Heart left ventricle (tissue), 16 donors: ENCODE measurements around the gene MT2A. TPM values are rescaled to one million over a fixed set of nuclear protein-coding genes. Genes with fewer than 3 reads are reported as not detected.

ENCODE experiments used
- ATAC-seq, 4 donors: fragments of 200-7000 bp; cut with Tn5 transposase; one replicate each; pipeline ENCODE4 v1.9.1; 2020 to 2022; ENCODE audit warnings: moderate library complexity in 4 of 4, mild to moderate bottlenecking in 3 of 4, moderate number of reproducible peaks in 1 of 4
- DNase-seq, 5 donors: peaks; one replicate each; pipeline ENCODE4 v3.0.0-alpha.2; 2020
- H3K27ac ChIP-seq, 12 donors: fragments of 200-600 bp; sonication (generic) in 4 of 12; one replicate each; pipeline versions ENCODE4 v1.5.0 to v1.8.0; 2016 to 2022; ENCODE audit warnings: mild to moderate bottlenecking in 2 of 12
- H3K27me3 ChIP-seq, 9 donors: fragments of 200-600 bp; sonication (generic) in 2 of 9; one replicate each; pipeline versions ENCODE4 v1.5.1 to v1.8.0; 2016 to 2022; ENCODE audit warnings: mild to moderate bottlenecking in 3 of 9
- H3K36me3 ChIP-seq, 9 donors: fragments of 200-600 bp; sonication (generic) in 2 of 9; one replicate each; pipeline versions ENCODE4 v1.5.0 to v1.8.0; 2018 to 2022; ENCODE audit warnings: mild to moderate bottlenecking in 2 of 9
- H3K4me1 ChIP-seq, 12 donors: fragments of 200-600 bp; sonication (generic) in 4 of 12; one replicate each; pipeline versions ENCODE4 v1.5.0 to v1.8.0; 2016 to 2022; ENCODE audit warnings: mild to moderate bottlenecking in 3 of 12
- H3K4me3 ChIP-seq, 12 donors: fragments of 200-600 bp; sonication (generic) in 4 of 12; one replicate each; pipeline versions ENCODE4 v1.5.0 to v1.8.0; 2017 to 2022; ENCODE audit warnings: mild to moderate bottlenecking in 9 of 12, moderate library complexity in 4 of 12
- H3K9me3 ChIP-seq, 12 donors: fragments of 200-600 bp; sonication (generic) in 4 of 12; one replicate each; pipeline versions ENCODE4 v1.5.0 to v1.8.0; 2016 to 2022; ENCODE audit warnings: mild to moderate bottlenecking in 1 of 12
- POLR2A ChIP-seq, 2 donors: fragments of 450-650 bp; IDR thresholded peaks; one replicate each; pipeline ENCODE4 v1.6.1; 2017; ENCODE audit warnings: antibody characterized with exemption in 2 of 2, mild to moderate bottlenecking in 2 of 2, moderate library complexity in 2 of 2
- WGBS, 4 donors: extraction: QIAGEN DNeasy Blood & Tissue Kit in 2 of 4; methylation state at CpG; one replicate each; pipeline versions ENCODE4 v1.1.5 to v1.1.7; 2013 to 2018; 5-methylcytosine and 5-hydroxymethylcytosine counted together
- intact Hi-C, 10 donors: fragments of 100-400 bp; cut with DNase I; formaldehyde crosslinking; loops; one replicate each; pipeline versions ENCODE4 v1.11.1 to v1.14.2; 2022
- polyA plus RNA-seq, 2 donors: library from polyadenylated mRNA; stranded (reverse); fragments of 200-250 nt; gene quantifications; one replicate each; pipeline ENCODE4 v1.2.3, GENCODE V29; 2013
- total RNA-seq, 9 donors: library from RNA; depleted of rRNA in 2 of 9; stranded (reverse); fragments of >200 nt in 2 of 9; fragmentation: NEBNext Ultra II Directional in 3 of 9; extraction: Animal tissue kit (Norgen Biotek cat#: 25700) in 3 of 9; gene quantifications; one replicate each; pipeline versions ENCODE4 v1.1.0 to v1.2.4, GENCODE V29; 2016 to 2023
- TF ChIP-seq, protein P1 (sequence below), 12 donors: fragments of 200-600 bp; sonication (generic) in 4 of 12; IDR thresholded peaks; one replicate each; pipeline versions ENCODE4 v1.5.0 to v1.8.0; 2018 to 2022; ENCODE audit warnings: antibody characterized with exemption in 12 of 12, mild to moderate bottlenecking in 5 of 12
- donor health status: ischemic (EF 13 %, LVEDD 7.1; RV severe dilation, severe dysfunction).
- donor health status: healthy with polysubstance abuse.
- donor health status: DM: no; HTN: yes; CAD: no.
- donor health status: DM: no; HTN: no; CAD: no.
- donor health status: ischemic (EF 25% LVEDD 6.9; RV normal size, moderate dysfunction).
- donor health status: ischemic (EF 25% LVEDD 5.7; RV mildly dilated, moderate dysfunction).
- donor health status: healthy.
- donor health status: DM: yes; HTN: yes; CAD: no.
- donor health status: ischemic (EF 35%, LVEDD 5.7; RV mildly dilated, moderate dysfunction).
- donor health status: nonischemic (EF 11% LVEDD 7.7; RV severe dilation, severe dysfunction).
- donor health status: DM: yes; HTN: yes; CAD: no.
- donor health status: PGD.
- donor health status: ischemic (EF 29% LVEDD 5.4; RV normal size, mild dysfunction).
- donor health status: nonischemic (EF 23%, LVEDD 6.1; RV moderate dilation, normal function).

The MT2A gene
- total and polyA plus RNA-seq, 11 donors, result 44.3 to 318 (median 125) TPM

DNA sequence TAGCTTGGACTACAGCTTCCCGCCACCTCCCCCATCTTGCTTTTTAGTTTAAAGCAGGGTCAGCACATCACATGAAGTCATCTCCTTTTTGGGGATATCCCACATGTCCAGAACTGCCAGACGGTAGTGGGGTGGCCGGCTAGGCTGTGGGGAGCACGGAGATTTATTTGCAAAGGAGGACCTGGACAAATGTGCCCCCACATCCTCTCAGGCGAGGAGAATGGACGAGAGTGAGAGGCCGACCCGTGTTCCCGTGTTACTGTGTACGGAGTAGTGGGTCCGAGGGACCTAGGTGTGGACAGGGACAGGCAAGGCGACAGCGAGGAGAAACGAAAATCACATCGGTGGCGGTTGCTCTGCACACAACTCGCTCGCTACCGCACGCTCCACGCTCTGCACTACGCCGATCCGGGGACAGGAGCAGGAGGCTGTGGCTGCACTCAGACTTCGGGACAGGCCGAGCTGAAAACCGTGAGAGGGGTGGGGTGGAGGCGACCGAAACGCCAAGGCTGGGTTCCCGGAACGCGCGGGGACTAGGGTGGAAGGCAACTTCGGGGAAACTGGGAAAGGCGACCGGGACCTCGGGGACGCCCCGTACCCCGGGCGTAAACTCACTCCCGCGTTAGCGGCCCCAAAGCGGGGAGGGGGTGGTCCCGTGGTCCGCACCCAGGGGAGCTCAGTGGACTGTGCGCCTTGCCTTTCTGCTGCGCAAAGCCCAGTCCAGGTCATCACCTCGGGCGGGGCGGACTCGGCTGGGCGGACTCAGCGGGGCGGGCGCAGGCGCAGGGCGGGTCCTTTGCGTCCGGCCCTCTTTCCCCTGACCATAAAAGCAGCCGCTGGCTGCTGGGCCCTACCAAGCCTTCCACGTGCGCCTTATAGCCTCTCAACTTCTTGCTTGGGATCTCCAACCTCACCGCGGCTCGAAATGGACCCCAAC lies 29.7 kb downstream of the MT2A start, which contains the start of gene MT1A:
Gene MT1A (plus strand): TSS at position 853 of the 937 bp plus-strand sequence. CDS start 73 bp downstream, at position 926.
- 5 to 10% (median 6%) methylated on average over 50 to 68 of the region's 68 CpGs for WGBS, 4 donors
- TF ChIP-seq POLR2A (IDR thresholded peaks at IDR 0.05), result peak in 1 of 2 donors; percentile 74
- TF ChIP-seq, protein P1, sequence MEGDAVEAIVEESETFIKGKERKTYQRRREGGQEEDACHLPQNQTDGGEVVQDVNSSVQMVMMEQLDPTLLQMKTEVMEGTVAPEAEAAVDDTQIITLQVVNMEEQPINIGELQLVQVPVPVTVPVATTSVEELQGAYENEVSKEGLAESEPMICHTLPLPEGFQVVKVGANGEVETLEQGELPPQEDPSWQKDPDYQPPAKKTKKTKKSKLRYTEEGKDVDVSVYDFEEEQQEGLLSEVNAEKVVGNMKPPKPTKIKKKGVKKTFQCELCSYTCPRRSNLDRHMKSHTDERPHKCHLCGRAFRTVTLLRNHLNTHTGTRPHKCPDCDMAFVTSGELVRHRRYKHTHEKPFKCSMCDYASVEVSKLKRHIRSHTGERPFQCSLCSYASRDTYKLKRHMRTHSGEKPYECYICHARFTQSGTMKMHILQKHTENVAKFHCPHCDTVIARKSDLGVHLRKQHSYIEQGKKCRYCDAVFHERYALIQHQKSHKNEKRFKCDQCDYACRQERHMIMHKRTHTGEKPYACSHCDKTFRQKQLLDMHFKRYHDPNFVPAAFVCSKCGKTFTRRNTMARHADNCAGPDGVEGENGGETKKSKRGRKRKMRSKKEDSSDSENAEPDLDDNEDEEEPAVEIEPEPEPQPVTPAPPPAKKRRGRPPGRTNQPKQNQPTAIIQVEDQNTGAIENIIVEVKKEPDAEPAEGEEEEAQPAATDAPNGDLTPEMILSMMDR (IDR thresholded peaks at IDR 0.05), result no peak
- Histone ChIP-seq H3K4me3 (peak within 1 kb of the TSS; percentile 22 to 67 (median 58)), H3K4me1 (peaks cover 0 to 34% (median 14%) of the 10 kb centered on the region in 12 donors), H3K27ac (peak within 1 kb of the TSS; percentile 17 to 83 (median 57)), H3K9me3 (no peaks in the 10 kb centered on the region), H3K36me3 (no peaks in the 10 kb centered on the region), H3K27me3 (peaks cover 0 to 83% (median 31%) of the 10 kb centered on the region in 9 donors)
- intact Hi-C loops, result loop anchor here in 2 of 10 donors (2.0 to 5.0 kb wide), 2 partner anchors 29 to 44 kb away; partner anchors contain the start of genes MT1X (in 1 of the 2) and MT2A (in 1 of the 2)
- ATAC-seq, result peak; percentile 86 to 93 (median 91)
- DNase-seq, result peak; percentile 78 to 90 (median 88)

DNA sequence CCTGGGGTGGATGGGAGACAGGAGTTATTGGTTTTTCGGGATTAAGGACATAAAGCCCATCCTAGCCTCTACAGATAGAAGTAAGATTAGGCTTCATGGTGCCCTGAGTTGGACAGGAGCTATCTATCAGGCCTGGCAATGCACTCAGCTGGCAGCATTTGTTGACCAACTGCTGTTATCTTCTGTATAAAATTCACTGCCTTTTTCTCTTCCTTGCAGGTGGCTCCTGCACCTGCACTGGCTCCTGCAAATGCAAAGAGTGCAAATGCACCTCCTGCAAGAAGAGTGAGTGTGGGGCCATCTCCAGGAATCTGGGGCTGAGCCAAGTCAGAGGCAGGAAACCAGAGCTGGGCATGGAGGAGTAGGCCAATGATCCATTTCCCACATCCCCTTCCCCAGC lies 30.7 kb downstream of the MT2A start:
- H3K9me3 ChIP-seq, result no peaks in the 10 kb centered on the region
- DNase-seq (no peak), ATAC-seq (no peak)
- H3K4me1 ChIP-seq, result peaks cover 4 to 37% (median 19%) of the 10 kb centered on the region in 12 donors
- H3K4me3 ChIP-seq, result peak overlapping the region in 1 of 12 donors; percentile 64
- peaks cover 0 to 86% (median 36%) of the 10 kb centered on the region in 9 donors for H3K27me3 ChIP-seq
- intact Hi-C loops, result loop anchor here in 2 of 10 donors (2.0 to 5.0 kb wide), 2 partner anchors 30 to 43 kb away; partner anchors contain the start of genes MT1X (in 1 of the 2) and MT2A (in 1 of the 2)
- 38 to 68% (median 65%) methylated on average over 1 of the region's 1 CpG for WGBS, 4 donors
- TF ChIP-seq, protein P1 (IDR thresholded peaks at IDR 0.05), result no peak
- TF ChIP-seq POLR2A (IDR thresholded peaks at IDR 0.05), result no peak
- H3K27ac ChIP-seq, result peak overlapping the region in 2 of 12 donors; percentile 17 to 60
- H3K36me3 ChIP-seq, result no peaks in the 10 kb centered on the region

DNA sequence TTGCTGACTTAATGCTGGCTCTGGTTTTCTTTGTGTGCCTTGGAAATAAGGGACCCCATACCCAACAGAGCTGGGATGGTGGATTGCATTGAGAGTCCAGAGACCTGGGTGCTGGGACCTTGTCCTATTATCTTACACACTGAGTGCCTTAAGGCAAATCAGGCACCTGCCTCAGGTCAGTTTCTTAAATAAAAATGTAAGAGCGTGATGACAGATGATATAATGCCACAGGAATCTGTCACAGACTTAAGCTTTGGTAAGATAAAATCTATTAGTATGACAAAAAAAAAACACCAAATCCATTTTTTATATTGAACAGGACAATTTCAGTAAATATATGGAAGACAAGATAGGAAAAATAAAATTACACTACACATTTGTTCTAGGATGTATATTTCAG lies 31.7 kb downstream of the MT2A start:
- no peaks in the 10 kb centered on the region for H3K9me3 ChIP-seq
- intact Hi-C loops, result loop anchor here in 3 of 10 donors (5.0 kb wide), 1 partner anchor 33 kb away; the partner anchor contains the start of gene MT2A (in 3 of the 3)
- no peak overlapping the region for H3K4me3 ChIP-seq
- no peak for ATAC-seq
- DNase-seq, result no peak
- no peaks in the 10 kb centered on the region for H3K36me3 ChIP-seq
- H3K27ac ChIP-seq, result no peak overlapping the region
- H3K4me1 ChIP-seq, result peaks cover 4 to 33% (median 18%) of the 10 kb centered on the region in 12 donors
- TF ChIP-seq, protein P1 (IDR thresholded peaks at IDR 0.05), result no peak
- no peak for TF ChIP-seq POLR2A (IDR thresholded peaks at IDR 0.05)
- peaks cover 0 to 86% (median 35%) of the 10 kb centered on the region in 9 donors for H3K27me3 ChIP-seq
- WGBS, 4 donors, result 80 to 93% (median 87%) methylated on average over 1 of the region's 1 CpG

DNA sequence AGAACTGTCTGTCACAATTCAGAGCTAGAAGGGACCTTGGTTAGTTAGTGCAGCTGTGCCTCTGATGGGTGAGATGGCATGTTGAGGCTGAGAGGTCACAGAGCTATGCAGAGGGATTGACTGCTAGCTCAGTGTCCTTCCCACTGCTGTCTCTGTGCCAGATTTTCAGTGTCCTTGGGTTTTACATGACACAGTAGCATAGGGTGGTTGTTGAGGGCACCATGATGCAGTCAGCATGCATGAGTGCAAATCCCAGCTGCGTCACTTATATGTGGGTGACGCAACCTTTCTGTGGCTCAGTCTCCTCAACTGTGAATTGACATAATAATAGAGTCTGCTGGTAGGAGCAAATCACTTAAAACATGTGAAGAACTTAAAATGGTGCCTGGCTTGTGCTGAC lies 32.8 kb downstream of the MT2A start:
- Histone ChIP-seq H3K4me1 (peaks cover 0 to 28% (median 18%) of the 10 kb centered on the region in 12 donors), H3K4me3 (no peak overlapping the region), H3K9me3 (no peaks in the 10 kb centered on the region), H3K27me3 (peaks cover 0 to 84% (median 30%) of the 10 kb centered on the region in 9 donors), H3K27ac (no peak overlapping the region), H3K36me3 (no peaks in the 10 kb centered on the region)
- intact Hi-C loops, result loop anchor here in 3 of 10 donors (5.0 kb wide), 1 partner anchor 34 kb away; the partner anchor contains the start of gene MT2A (in 3 of the 3)
- ATAC-seq (no peak), DNase-seq (no peak)
- 92 to 100% (median 98%) methylated on average over 2 of the region's 2 CpGs for WGBS, 4 donors
- no peak for TF ChIP-seq POLR2A (IDR thresholded peaks at IDR 0.05)
- TF ChIP-seq, protein P1 (IDR thresholded peaks at IDR 0.05), result no peak
